MM.1S (cell line): ENCODE measurements around the gene FOXO3.

Source experiments
- DNase-seq: peaks from one replicate; pipeline ENCODE4 v3.0.0-alpha.2; 2015
- H2AFZ ChIP-seq: fragments of 300-600 bp; sonication (generic); 2 replicates; pipeline ENCODE4 v1.6.0; 2016; ENCODE audit warnings: antibody characterized with exemption, low read length
- H3F3A ChIP-seq: fragments of 300-600 bp; sonication (generic); 2 replicates; pipeline ENCODE4 v1.6.1; 2016; ENCODE audit warnings: mild to moderate bottlenecking, antibody characterized with exemption, low read length, moderate library complexity, mixed read lengths; ENCODE audit not compliant: insufficient read depth
- H3K27ac ChIP-seq: fragments of 300-600 bp; sonication (generic); 2 replicates; pipeline ENCODE4 v1.5.1; 2016; ENCODE audit warnings: mild to moderate bottlenecking, low read length
- H3K27me3 ChIP-seq: fragments of 300-600 bp; sonication (generic); replicated peaks from 2 replicates; pipeline ENCODE4 v1.6.0; 2016; ENCODE audit warnings: low read length; ENCODE audit not compliant: insufficient read depth
- H3K36me3 ChIP-seq: fragments of 300-600 bp; sonication (generic); replicated peaks from 2 replicates; pipeline ENCODE4 v1.6.1; 2016; ENCODE audit warnings: mild to moderate bottlenecking, low read length, mixed read lengths; ENCODE audit not compliant: insufficient read depth
- H3K4me1 ChIP-seq: fragments of 300-600 bp; sonication (generic); 2 replicates; pipeline ENCODE4 v1.6.1; 2016; ENCODE audit warnings: low read length, mixed read lengths
- H3K4me2 ChIP-seq: fragments of 300-600 bp; sonication (generic); 2 replicates; pipeline ENCODE4 v1.6.0; 2016; ENCODE audit warnings: low read depth, low read length
- H3K4me3 ChIP-seq: fragments of 300-600 bp; sonication (generic); 2 replicates; pipeline ENCODE4 v1.5.1; 2016; ENCODE audit warnings: low read length, mixed read lengths
- H3K79me2 ChIP-seq: fragments of 300-600 bp; sonication (generic); 2 replicates; pipeline ENCODE4 v1.6.1; 2016; ENCODE audit warnings: mixed run types, low read length, mixed read lengths
- H3K9ac ChIP-seq: fragments of 300-600 bp; sonication (generic); 2 replicates; pipeline ENCODE4 v1.6.1; 2016; ENCODE audit warnings: low read length, mixed read lengths
- H3K9me2 ChIP-seq: fragments of 300-600 bp; sonication (generic); replicated peaks from 2 replicates; pipeline ENCODE4 v1.6.1; 2016; ENCODE audit warnings: mild to moderate bottlenecking, low read length, mixed read lengths; ENCODE audit not compliant: insufficient read depth
- H3K9me3 ChIP-seq: fragments of 300-600 bp; sonication (generic); replicated peaks from 2 replicates; pipeline ENCODE4 v1.6.1; 2016; ENCODE audit warnings: mild to moderate bottlenecking, low read length, mixed read lengths; ENCODE audit not compliant: insufficient read depth
- H4K20me1 ChIP-seq: fragments of 300-600 bp; sonication (generic); 2 replicates; pipeline ENCODE4 v1.6.1; 2016; ENCODE audit warnings: mild to moderate bottlenecking, low read length, moderate library complexity, mixed read lengths; ENCODE audit not compliant: insufficient read depth
- CTCF ChIP-seq: fragments of 300-600 bp; sonication (generic); IDR thresholded peaks from 2 replicates; pipeline ENCODE4 v1.5.1; 2016; ENCODE audit warnings: antibody characterized with exemption, low read length, mixed read lengths
- EZH2 ChIP-seq: fragments of 300-600 bp; sonication (generic); optimal IDR thresholded peaks from 2 replicates; pipeline ENCODE3; 2017; ENCODE audit warnings: low read depth, mild to moderate bottlenecking, antibody characterized with exemption, low read length, mixed read lengths
- EZH2phosphoT487 ChIP-seq: fragments of 300-600 bp; sonication (generic); IDR thresholded peaks from 2 replicates; pipeline ENCODE4 v1.6.1; 2018; ENCODE audit warnings: antibody characterized with exemption, low read length

The FOXO3 gene

GRCh38 chr6:108588586-108588985 lies 27.9 kb downstream of the FOXO3 start:
- Histone ChIP-seq H3K9ac (peak overlapping the region; percentile 79), H3K9me2 (no peaks in the 10 kb centered on the region), H3K4me1 (peaks cover 81% of the 10 kb centered on the region), H3K27me3 (no peaks in the 10 kb centered on the region), H4K20me1 (peaks cover 25% of the 10 kb centered on the region), H2AFZ (no peak overlapping the region), H3F3A (peaks cover 94% of the 10 kb centered on the region), H3K4me3 (peak overlapping the region; percentile 39), H3K27ac (peak overlapping the region; percentile 97), H3K36me3 (no peaks in the 10 kb centered on the region), H3K79me2 (peaks cover 98% of the 10 kb centered on the region), H3K4me2 (peak overlapping the region; percentile 88), H3K9me3 (no peaks in the 10 kb centered on the region)
- peak; percentile 73 for DNase-seq
- no peak for TF ChIP-seq CTCF
- TF ChIP-seq EZH2phosphoT487, result no peak
- TF ChIP-seq EZH2, result no peak

- Histone ChIP-seq H3K9me2 (no peaks in the 10 kb centered on the region), H3K4me2 (peak overlapping the region; percentile 88), H3K27ac (peak overlapping the region; percentile 97), H3K79me2 (peaks cover 98% of the 10 kb centered on the region), H3K4me1 (peaks cover 74% of the 10 kb centered on the region), H3F3A (peaks cover 93% of the 10 kb centered on the region), H2AFZ (no peak overlapping the region), H3K9me3 (no peaks in the 10 kb centered on the region), H3K4me3 (peak overlapping the region; percentile 39), H3K27me3 (no peaks in the 10 kb centered on the region), H3K9ac (peak overlapping the region; percentile 79), H3K36me3 (no peaks in the 10 kb centered on the region), H4K20me1 (peaks cover 18% of the 10 kb centered on the region)
- no peak for TF ChIP-seq EZH2phosphoT487
- no peak for TF ChIP-seq CTCF
- peak; percentile 74 for DNase-seq
These were observed 28.6 kb downstream of the FOXO3 start for GRCh38 chr6:108589244-108589791.

- Histone ChIP-seq H3F3A (peaks cover 93% of the 10 kb centered on the region), H3K27me3 (no peaks in the 10 kb centered on the region), H3K9ac (peak overlapping the region; percentile 79), H3K79me2 (peaks cover 99% of the 10 kb centered on the region), H3K9me2 (no peaks in the 10 kb centered on the region), H3K4me2 (peak overlapping the region; percentile 88), H3K36me3 (no peaks in the 10 kb centered on the region), H3K4me3 (peak overlapping the region; percentile 39), H3K9me3 (no peaks in the 10 kb centered on the region), H3K27ac (peak overlapping the region; percentile 97), H4K20me1 (peaks cover 7% of the 10 kb centered on the region), H2AFZ (no peak overlapping the region), H3K4me1 (peaks cover 77% of the 10 kb centered on the region)
- TF ChIP-seq EZH2phosphoT487, result no peak
- TF ChIP-seq CTCF, result no peak
- TF ChIP-seq EZH2, result no peak
- DNase-seq, result no peak
These were observed 30.5 kb downstream of the FOXO3 start for GRCh38 chr6:108591040-108591816.
